ENCODE measurements around the gene NHSL1.

The NHSL1 gene

GRCh38 chr6:138405816-138406413 lies 93.4 kb downstream of the NHSL1 start:
- Histone ChIP-seq H3K9me3 (replicated peaks; ENCODE audit: insufficient read depth, low read length) (no peaks in the 10 kb centered on the region), H3F3A (ENCODE audit: insufficient read depth, low read length) (peaks cover 5% of the 10 kb centered on the region; the same call in 1 of the 2 replicates), H3K4me2 (ENCODE audit: low read depth, low read length) (no peak overlapping the region), H3K4me1 (ENCODE audit: low read length) (no peaks in the 10 kb centered on the region), H2AFZ (ENCODE audit: low read length) (no peak overlapping the region), H3K27ac (ENCODE audit: low read length) (no peak overlapping the region), H3K9ac (ENCODE audit: low read length) (no peak overlapping the region), H3K4me3 (ENCODE audit: low read length) (no peak overlapping the region), H3K36me3 (replicated peaks; ENCODE audit: insufficient read depth, low read length) (no peaks in the 10 kb centered on the region), H3K79me2 (ENCODE audit: low read length) (no peaks in the 10 kb centered on the region), H3K27me3 (replicated peaks; ENCODE audit: insufficient read depth, low read length) (no peaks in the 10 kb centered on the region), H3K9me2 (replicated peaks; ENCODE audit: insufficient read depth, low read length) (no peaks in the 10 kb centered on the region), H4K20me1 (ENCODE audit: insufficient read depth, low read length) (no peaks in the 10 kb centered on the region)
- no peak for DNase-seq
- TF ChIP-seq EZH2 (optimal IDR thresholded peaks at IDR 0.05; ENCODE audit: low read depth, low read length) (no peak), CTCF (IDR thresholded peaks at IDR 0.05; ENCODE audit: low read length) (no peak), EZH2phosphoT487 (IDR thresholded peaks at IDR 0.05; ENCODE audit: low read length) (no peak)

- Histone ChIP-seq H3K79me2 (ENCODE audit: low read length) (no peaks in the 10 kb centered on the region), H3K27ac (ENCODE audit: low read length) (no peak overlapping the region), H3K4me3 (ENCODE audit: low read length) (peak overlapping the region; percentile 84), H3K9ac (ENCODE audit: low read length) (peak overlapping the region; percentile 10; the same call in 1 of the 2 replicates), H4K20me1 (ENCODE audit: insufficient read depth, low read length) (no peaks in the 10 kb centered on the region), H3F3A (ENCODE audit: insufficient read depth, low read length) (peaks cover 5% of the 10 kb centered on the region; the same call in 1 of the 2 replicates), H2AFZ (ENCODE audit: low read length) (peak overlapping the region; percentile 59), H3K4me2 (ENCODE audit: low read depth, low read length) (peak overlapping the region; percentile 97), H3K9me3 (replicated peaks; ENCODE audit: insufficient read depth, low read length) (no peaks in the 10 kb centered on the region), H3K27me3 (replicated peaks; ENCODE audit: insufficient read depth, low read length) (no peaks in the 10 kb centered on the region), H3K36me3 (replicated peaks; ENCODE audit: insufficient read depth, low read length) (no peaks in the 10 kb centered on the region), H3K9me2 (replicated peaks; ENCODE audit: insufficient read depth, low read length) (no peaks in the 10 kb centered on the region), H3K4me1 (ENCODE audit: low read length) (no peaks in the 10 kb centered on the region)
- no peak for DNase-seq
- TF ChIP-seq EZH2phosphoT487 (IDR thresholded peaks at IDR 0.05; ENCODE audit: low read length) (no peak), EZH2 (optimal IDR thresholded peaks at IDR 0.05; ENCODE audit: low read depth, low read length) (no peak), CTCF (IDR thresholded peaks at IDR 0.05; ENCODE audit: low read length) (no peak)
These were observed 94.5 kb downstream of the NHSL1 start for GRCh38 chr6:138404666-138405337.

GRCh38 chr6:138403801-138404665 lies 95.3 kb downstream of the NHSL1 start, which contains the start of gene HEBP2:
Gene HEBP2, plus strand, starts transcription at chr6:138404223. Its CDS starts 273 bp downstream, at chr6:138404496.
- Histone ChIP-seq H3K79me2 (ENCODE audit: low read length) (no peaks in the 10 kb centered on the region), H3K4me1 (ENCODE audit: low read length) (no peaks in the 10 kb centered on the region), H3K4me2 (ENCODE audit: low read depth, low read length) (peak within 1 kb of the TSS; percentile 97), H4K20me1 (ENCODE audit: insufficient read depth, low read length) (no peaks in the 10 kb centered on the region), H3K27me3 (replicated peaks; ENCODE audit: insufficient read depth, low read length) (no peaks in the 10 kb centered on the region), H3K9me2 (replicated peaks; ENCODE audit: insufficient read depth, low read length) (no peaks in the 10 kb centered on the region), H3K4me3 (ENCODE audit: low read length) (peak within 1 kb of the TSS; percentile 84), H3F3A (ENCODE audit: insufficient read depth, low read length) (peaks cover 5% of the 10 kb centered on the region; the same call in 1 of the 2 replicates), H2AFZ (ENCODE audit: low read length) (peak within 1 kb of the TSS; percentile 98), H3K27ac (ENCODE audit: low read length) (no peak within 1 kb of the TSS), H3K9ac (ENCODE audit: low read length) (peak within 1 kb of the TSS; percentile 65), H3K9me3 (replicated peaks; ENCODE audit: insufficient read depth, low read length) (no peaks in the 10 kb centered on the region), H3K36me3 (replicated peaks; ENCODE audit: insufficient read depth, low read length) (no peaks in the 10 kb centered on the region)
- peak; percentile 95 for DNase-seq
- TF ChIP-seq EZH2 (optimal IDR thresholded peaks at IDR 0.05; ENCODE audit: low read depth, low read length) (no peak), EZH2phosphoT487 (IDR thresholded peaks at IDR 0.05; ENCODE audit: low read length) (no peak), CTCF (IDR thresholded peaks at IDR 0.05; ENCODE audit: low read length) (peak; percentile 37; the same call in 1 of the 2 replicates)

Data from MM.1S (cell line).